ENCODE data around the gene KCNJ15. TPM values are rescaled to one million over a fixed set of nuclear protein-coding genes. Genes with fewer than 3 reads are reported as not detected.

KCNJ15 gene
- total and polyA plus RNA-seq, 2 of the 8 experiments (the other 6 are each of a cell fraction or from before 2014, with no cell fraction given) = under 0.01 TPM; not detected in 1

GRCh38 chr21:38293113-38293512 is 36.3 kb downstream of the KCNJ15 start (continued):
- TF ChIP-seq CHD7 (IDR thresholded peaks at IDR 0.05; ENCODE audit: insufficient replicate concordance, low read length) = no peak
- TF ChIP-seq SIN3A (conservative IDR thresholded peaks at IDR 0.05 in 1 of 2, IDR thresholded peaks at IDR 0.05 in 1 of 2; ENCODE audit: low read depth in 1 of 2, low read length in 2 of 2) = no peak
- TF ChIP-seq NRF1 (IDR thresholded peaks at IDR 0.05; ENCODE audit: low read depth, low read length) = no peak
- TF ChIP-seq RAD21 (IDR thresholded peaks at IDR 0.05 in 1 of 2, conservative IDR thresholded peaks at IDR 0.05 in 1 of 2; ENCODE audit: low read depth in 2 of 2, low read length in 2 of 2) = no peak
- TF ChIP-seq GTF2F1 (IDR thresholded peaks at IDR 0.05; ENCODE audit: borderline replicate concordance, low read depth, low read length) = no peak

Measured in H1 (cell line).